BJ (cell line): ENCODE results near the gene PICALM. TPM values are rescaled to one million over a fixed set of nuclear protein-coding genes. Genes with fewer than 3 reads are reported as not detected.

Experiments
- CTCF ChIA-PET: fragments of 350-600 bp; formaldehyde crosslinking; extraction: SDS; loops from one replicate; lab custom pipeline; 2021; ENCODE audit warnings: antibody characterized with exemption, inconsistent platforms; lab: Yijun Ruan, JAX
- POLR2A ChIA-PET: fragments of 300-600 bp; sonication (Branson Sonifier 250); formaldehyde crosslinking; extraction: SDS; loops from one replicate; lab custom pipeline; 2021; ENCODE audit warnings: antibody characterized with exemption; lab: Charles Lee
- DNase-seq: peaks from one replicate; pipeline ENCODE4 v3.0.0-alpha.2; 2011; ENCODE audit warnings: low read depth
- H3K27me3 ChIP-seq: 2 replicates; pipeline ENCODE4 v1.6.0; 2011; ENCODE audit warnings: low read length; ENCODE audit not compliant: control insufficient read depth, insufficient read depth
- H3K36me3 ChIP-seq: 2 replicates; pipeline ENCODE4 v1.5.1; 2011; ENCODE audit warnings: low read length; ENCODE audit not compliant: control insufficient read depth, insufficient read depth
- H3K4me3 ChIP-seq: 2 replicates; pipeline ENCODE4 v1.5.1; 2011; ENCODE audit warnings: low read depth, mild to moderate bottlenecking, control low read depth, low read length
- polyA plus RNA-seq: library from polyadenylated mRNA; depleted of rRNA; stranded (reverse); fragments of >200 nt; gene quantifications from 2 replicates; pipeline ENCODE4 v1.2.3, GENCODE V29; 2011
- TF ChIP-seq, protein P1 (sequence below): IDR thresholded peaks from 2 replicates; pipeline ENCODE4 v1.5.1; 2011; ENCODE audit warnings: low read depth, mild to moderate bottlenecking, control low read depth, inconsistent platforms, low read length, moderate library complexity; ENCODE audit not compliant: insufficient read depth

The PICALM gene
- polyA plus RNA-seq, 1 experiment = 215 TPM

DNA sequence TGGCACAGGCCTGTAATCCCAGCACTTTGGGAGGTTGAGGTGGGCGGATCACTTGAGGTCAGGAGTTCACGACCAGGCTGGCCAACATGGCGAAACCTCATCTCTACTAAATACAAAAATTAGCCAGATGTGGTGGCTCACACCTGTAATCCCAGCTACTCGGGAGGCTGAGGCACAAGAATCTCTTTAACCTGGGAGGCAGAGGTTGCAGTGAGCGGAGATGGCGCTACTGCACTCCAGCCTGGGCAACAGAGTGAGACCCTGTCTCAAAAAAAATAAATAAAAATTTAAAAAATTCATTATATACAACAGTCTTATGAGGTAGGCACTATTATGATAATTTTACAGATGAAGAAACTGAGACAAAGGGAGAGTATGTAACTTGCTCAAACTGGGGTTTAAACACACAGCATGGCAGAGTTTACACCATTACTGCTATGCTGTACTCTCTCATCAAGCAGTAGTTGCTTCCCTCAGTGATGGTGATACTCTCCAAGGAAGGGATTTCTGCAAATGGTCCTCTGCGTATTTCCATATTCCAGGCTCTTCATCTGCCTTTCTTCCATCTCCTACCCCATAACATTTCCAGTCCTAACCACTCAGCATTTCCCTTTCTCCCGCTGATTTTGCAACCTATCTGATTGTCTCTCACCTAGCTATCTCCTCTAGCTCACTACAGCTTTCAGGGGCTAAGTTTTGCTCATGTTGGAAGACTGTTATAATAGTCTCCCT, 118.4 kb downstream of the PICALM start:
- no peak for DNase-seq
- Histone ChIP-seq H3K4me3 (no peak overlapping the region), H3K27me3 (no peaks in the 10 kb centered on the region), H3K36me3 (no peaks in the 10 kb centered on the region)
- ChIA-PET CTCF (interaction anchor here (0.6 kb wide), 1 partner anchor 11 kb away, joined by 3 read pairs; no protein-coding TSS in a partner anchor), POLR2A (no interaction called here)
- TF ChIP-seq, protein P1, sequence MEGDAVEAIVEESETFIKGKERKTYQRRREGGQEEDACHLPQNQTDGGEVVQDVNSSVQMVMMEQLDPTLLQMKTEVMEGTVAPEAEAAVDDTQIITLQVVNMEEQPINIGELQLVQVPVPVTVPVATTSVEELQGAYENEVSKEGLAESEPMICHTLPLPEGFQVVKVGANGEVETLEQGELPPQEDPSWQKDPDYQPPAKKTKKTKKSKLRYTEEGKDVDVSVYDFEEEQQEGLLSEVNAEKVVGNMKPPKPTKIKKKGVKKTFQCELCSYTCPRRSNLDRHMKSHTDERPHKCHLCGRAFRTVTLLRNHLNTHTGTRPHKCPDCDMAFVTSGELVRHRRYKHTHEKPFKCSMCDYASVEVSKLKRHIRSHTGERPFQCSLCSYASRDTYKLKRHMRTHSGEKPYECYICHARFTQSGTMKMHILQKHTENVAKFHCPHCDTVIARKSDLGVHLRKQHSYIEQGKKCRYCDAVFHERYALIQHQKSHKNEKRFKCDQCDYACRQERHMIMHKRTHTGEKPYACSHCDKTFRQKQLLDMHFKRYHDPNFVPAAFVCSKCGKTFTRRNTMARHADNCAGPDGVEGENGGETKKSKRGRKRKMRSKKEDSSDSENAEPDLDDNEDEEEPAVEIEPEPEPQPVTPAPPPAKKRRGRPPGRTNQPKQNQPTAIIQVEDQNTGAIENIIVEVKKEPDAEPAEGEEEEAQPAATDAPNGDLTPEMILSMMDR = no peak

DNA sequence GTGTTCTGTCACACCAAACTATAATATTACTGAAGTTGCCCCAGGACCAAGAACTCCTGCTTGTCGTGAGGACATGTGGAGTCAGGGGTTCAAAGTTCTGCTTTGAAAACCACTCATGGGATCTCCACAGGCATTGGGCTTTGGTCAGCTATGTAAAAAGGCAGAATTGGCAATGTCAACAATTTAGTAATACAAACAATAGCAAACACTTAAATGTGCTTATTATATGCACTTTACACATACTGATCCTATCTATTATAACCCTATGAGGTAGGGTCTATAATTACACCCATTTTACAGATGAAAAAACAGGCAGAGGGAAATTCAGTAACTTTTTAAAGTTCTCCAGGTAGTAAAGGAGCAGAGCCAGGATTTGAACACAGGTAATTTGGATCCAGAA, 119.1 kb downstream of the PICALM start:
- TF ChIP-seq, protein P1 = no peak
- no peak for DNase-seq
- POLR2A ChIA-PET = no interaction called here
- Histone ChIP-seq H3K36me3 (no peaks in the 10 kb centered on the region), H3K4me3 (no peak overlapping the region), H3K27me3 (no peaks in the 10 kb centered on the region)
- CTCF ChIA-PET = no interaction called here

DNA sequence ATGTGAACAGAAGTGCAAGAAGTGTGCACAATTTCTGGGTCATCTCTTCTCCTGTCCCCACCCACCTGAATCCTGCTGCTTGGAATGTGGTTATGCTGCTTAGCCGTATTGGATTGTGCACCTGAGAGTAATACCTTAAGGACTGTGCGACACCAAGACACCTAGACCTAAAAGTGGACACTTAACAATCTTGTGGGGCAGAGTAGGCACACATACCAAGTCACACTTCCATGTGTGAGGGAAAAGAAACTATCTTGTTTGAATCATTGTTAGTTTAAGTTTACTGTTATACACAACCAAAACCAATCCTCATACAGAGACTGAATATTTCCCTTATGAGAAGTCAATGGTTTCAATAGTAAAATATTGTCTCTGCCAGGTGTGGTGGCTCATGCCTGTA, 120.0 kb downstream of the PICALM start:
- CTCF ChIA-PET = no interaction called here
- TF ChIP-seq, protein P1 = no peak
- no peaks in the 10 kb centered on the region for H3K36me3 ChIP-seq
- no peak for DNase-seq
- H3K4me3 ChIP-seq = no peak overlapping the region
- H3K27me3 ChIP-seq = no peaks in the 10 kb centered on the region
- POLR2A ChIA-PET = no interaction called here

DNA sequence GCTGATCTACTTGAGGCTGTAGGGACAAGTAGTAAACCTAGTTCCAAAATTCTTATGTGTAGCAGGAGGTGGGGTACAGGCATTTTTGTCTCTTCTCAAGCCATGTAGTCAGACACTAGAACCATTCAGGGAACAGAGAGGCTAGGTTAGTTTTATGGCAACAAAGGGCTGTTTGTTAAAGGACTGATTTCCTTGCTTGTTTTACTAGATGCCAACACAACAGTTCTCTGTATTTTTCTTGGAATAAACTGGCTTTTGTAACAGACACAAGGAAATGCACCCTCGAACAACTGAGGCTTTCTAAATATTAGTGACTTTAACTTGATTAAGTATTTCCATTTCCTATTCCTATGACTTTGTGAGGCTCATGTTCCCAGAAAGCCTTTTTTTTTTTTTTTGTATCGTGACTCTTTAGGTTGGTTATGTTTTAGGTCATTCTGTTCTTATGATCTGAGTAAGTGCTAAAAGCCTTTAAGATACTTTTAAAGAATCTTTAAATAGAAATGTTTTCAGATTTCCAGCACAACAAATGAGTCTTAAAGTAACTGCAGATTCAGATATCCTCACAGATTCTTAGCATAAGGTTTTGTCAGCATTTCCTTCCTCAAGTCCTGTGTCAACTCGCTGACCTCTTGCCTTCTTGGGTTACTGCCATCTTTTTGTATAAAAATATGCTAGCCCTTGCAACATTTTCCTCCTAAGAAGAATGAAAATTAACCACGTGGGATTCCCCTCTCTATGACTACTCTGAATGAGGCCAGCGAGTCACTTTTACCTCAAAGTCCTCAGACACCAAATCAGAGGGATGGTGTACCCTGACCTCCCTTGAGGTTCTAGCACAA, 121.2 kb downstream of the PICALM start:
- TF ChIP-seq, protein P1 = no peak
- DNase-seq = peak; percentile 76
- H3K4me3 ChIP-seq = no peak overlapping the region
- no peaks in the 10 kb centered on the region for H3K27me3 ChIP-seq
- ChIA-PET POLR2A (no interaction called here), CTCF (no interaction called here)
- no peaks in the 10 kb centered on the region for H3K36me3 ChIP-seq

DNA sequence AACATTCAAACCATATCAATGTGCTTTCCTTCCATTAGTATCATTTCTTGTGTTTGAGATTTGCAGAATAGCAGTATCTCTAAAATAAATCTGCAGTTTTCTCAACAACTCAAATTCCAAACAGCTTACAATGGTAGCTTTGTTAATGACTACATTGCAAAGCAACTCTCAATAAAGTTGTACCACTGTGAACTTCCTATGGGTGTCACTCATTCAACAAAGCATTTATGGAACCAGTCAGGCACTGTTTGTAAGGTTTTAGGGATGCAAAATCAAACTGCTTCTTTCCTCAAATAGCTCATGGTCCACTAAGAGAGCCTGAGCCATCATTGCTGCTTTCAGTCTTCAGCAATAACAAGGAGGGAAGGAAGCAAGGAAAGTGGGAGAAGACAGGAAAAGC, 122.7 kb downstream of the PICALM start:
- Histone ChIP-seq H3K36me3 (no peaks in the 10 kb centered on the region), H3K4me3 (no peak overlapping the region), H3K27me3 (no peaks in the 10 kb centered on the region)
- CTCF ChIA-PET = interaction anchor here (0.6 to 1.5 kb wide), 7 partner anchors 10 to 413 kb away, joined by 3 to 5 read pairs (median 4); partner anchors contain the start of gene CCDC83
- no peak for DNase-seq
- TF ChIP-seq, protein P1 = no peak
- POLR2A ChIA-PET = no interaction called here
